Fibroblast of lung (primary cell): ENCODE results near the gene PCAT6. TPM values are rescaled to one million over a fixed set of nuclear protein-coding genes. Genes with fewer than 3 reads are reported as not detected.

Source experiments
- DNase-seq, 2 donors: peaks; one replicate each; pipeline versions ENCODE4 v3.0.0 to v3.0.0-alpha.2; 2010; ENCODE audit warnings: low read depth in 2 of 2
- H2AFZ ChIP-seq: 2 replicates; pipeline ENCODE4 v1.5.1; 2012; ENCODE audit warnings: low read length, control low read depth, inconsistent platforms
- H3K27ac ChIP-seq: 2 replicates; pipeline ENCODE4 v1.5.1; 2011; ENCODE audit warnings: low read length, control low read depth; ENCODE audit not compliant: insufficient read depth
- H3K27me3 ChIP-seq: 2 replicates; pipeline ENCODE4 v1.5.1; 2011; ENCODE audit warnings: mild to moderate bottlenecking, low read length; ENCODE audit not compliant: control insufficient read depth, insufficient read depth
- H3K36me3 ChIP-seq: 2 replicates; pipeline ENCODE4 v1.5.1; 2011; ENCODE audit warnings: low read length; ENCODE audit not compliant: control insufficient read depth, insufficient read depth
- H3K4me1 ChIP-seq: 2 replicates; pipeline ENCODE4 v1.5.1; 2011; ENCODE audit warnings: low read length; ENCODE audit not compliant: control insufficient read depth, insufficient read depth; ENCODE audit errors: extremely low read depth
- H3K4me2 ChIP-seq: 2 replicates; pipeline ENCODE4 v1.5.1; 2011; ENCODE audit warnings: low read length, control low read depth; ENCODE audit not compliant: insufficient read depth; ENCODE audit errors: extremely low read depth
- H3K4me3 ChIP-seq, 4 experiments: fragments of 200-600 bp in 1 of 4; sonication (generic) in 1 of 4; replicated peaks in 1 of 4; 2 replicates each; pipeline ENCODE4 v1.5.1; 2011 to 2016; ENCODE audit warnings: low read length in 4 of 4, low read depth in 3 of 4, mild to moderate bottlenecking in 3 of 4, control low read depth in 2 of 4, inconsistent platforms in 1 of 4, mixed read lengths in 1 of 4; ENCODE audit not compliant: insufficient read depth in 1 of 4; ENCODE audit errors: control extremely low read depth in 1 of 4
- H3K79me2 ChIP-seq: 2 replicates; pipeline ENCODE4 v1.5.1; 2012; ENCODE audit warnings: mild to moderate bottlenecking, low read length, inconsistent platforms; ENCODE audit not compliant: control insufficient read depth, insufficient read depth
- H3K9ac ChIP-seq: 2 replicates; pipeline ENCODE4 v1.5.1; 2011; ENCODE audit warnings: mild to moderate bottlenecking, low read length, control low read depth; ENCODE audit not compliant: insufficient read depth
- H3K9me3 ChIP-seq: 2 replicates; pipeline ENCODE4 v1.5.1; 2012; ENCODE audit warnings: low read depth, low read length; ENCODE audit not compliant: control insufficient read depth, insufficient read depth
- H4K20me1 ChIP-seq: 2 replicates; pipeline ENCODE4 v1.5.1; 2011; ENCODE audit warnings: low read length; ENCODE audit not compliant: control insufficient read depth, insufficient read depth; ENCODE audit errors: extremely low read depth
- CTCF ChIP-seq, 2 donors: IDR thresholded peaks in 1 of 2; conservative IDR thresholded peaks in 1 of 2; 1 replicate in 1 of 2; 2 replicates in 1 of 2; pipeline ENCODE4 v1.5.1; 2011 to 2012; ENCODE audit warnings: low read length in 2 of 2, control low read depth in 1 of 2, inconsistent platforms in 1 of 2, low read depth in 1 of 2, mild to moderate bottlenecking in 1 of 2
- EZH2 ChIP-seq: IDR thresholded peaks from 2 replicates; pipeline ENCODE4 v1.5.1; 2012; ENCODE audit warnings: low read length, control low read depth, mild to moderate bottlenecking; ENCODE audit errors: missing control alignments
- polyA plus RNA-seq, 2 donors: library from polyadenylated mRNA; depleted of rRNA in 1 of 2; stranded (reverse) in 1 of 2; unstranded in 1 of 2; fragments of >200 nt; gene quantifications; 2 replicates each; pipeline ENCODE4 v1.2.1, GENCODE V29; 2011 to 2012; ENCODE audit warnings: missing spikeins in 1 of 2
- total RNA-seq: library from RNA; depleted of rRNA; stranded (reverse); fragments of >200 nt; gene quantifications from 2 replicates; pipeline ENCODE4 v1.2.1, GENCODE V29; 2014

The PCAT6 gene
- total and polyA plus RNA-seq, 2 donors (not counting 1 experiment from before 2014, with no cell fraction given), result 0.50 to 1.1 TPM

- no peak for DNase-seq
- Histone ChIP-seq H3K4me2 (no peak overlapping the region), H4K20me1 (no peaks in the 10 kb centered on the region), H3K9me3 (no peaks in the 10 kb centered on the region), H3K4me1 (no peaks in the 10 kb centered on the region), H3K27me3 (peaks cover 7% of the 10 kb centered on the region), H3K27ac (no peak overlapping the region), H3K36me3 (no peaks in the 10 kb centered on the region), H2AFZ (no peak overlapping the region), H3K79me2 (no peaks in the 10 kb centered on the region), H3K4me3 (no peak overlapping the region), H3K9ac (no peak overlapping the region)
- TF ChIP-seq CTCF (conservative IDR thresholded peaks at IDR 0.05 in 1 of 2, IDR thresholded peaks at IDR 0.05 in 1 of 2; ENCODE audit: low read depth in 1 of 2, low read length in 2 of 2), result no peak
- TF ChIP-seq EZH2, result no peak
Observed at GRCh38 chr1:202844259-202844658, 33.5 kb downstream of the PCAT6 start.

DNA sequence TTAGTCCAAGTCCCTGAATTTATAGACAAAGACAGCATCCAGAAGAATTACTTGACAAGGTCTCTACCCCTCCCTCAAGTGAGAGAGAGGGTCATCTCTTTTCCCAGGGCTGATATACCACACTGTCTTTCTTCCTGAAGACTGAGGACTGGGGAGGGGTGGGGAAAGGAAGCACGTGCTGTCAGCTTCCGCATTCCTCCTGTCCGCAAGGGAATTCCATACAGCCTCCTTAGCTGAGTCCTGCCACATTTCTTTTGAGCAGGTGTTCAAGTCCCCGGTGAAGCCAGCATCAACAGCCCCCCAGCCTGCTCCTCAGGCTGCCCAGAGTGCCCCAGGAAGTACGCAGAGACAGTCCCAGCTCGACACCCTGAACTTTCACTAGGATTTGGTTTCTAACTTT lies 34.2 kb downstream of the PCAT6 start:
- no peaks in the 10 kb centered on the region for H3K4me1 ChIP-seq
- no peaks in the 10 kb centered on the region for H4K20me1 ChIP-seq
- H2AFZ ChIP-seq, result no peak overlapping the region
- H3K9ac ChIP-seq, result no peak overlapping the region
- H3K79me2 ChIP-seq, result no peaks in the 10 kb centered on the region
- no peak overlapping the region for H3K4me2 ChIP-seq
- no peaks in the 10 kb centered on the region for H3K36me3 ChIP-seq
- H3K9me3 ChIP-seq, result no peaks in the 10 kb centered on the region
- H3K27ac ChIP-seq, result no peak overlapping the region
- TF ChIP-seq EZH2 (no peak), CTCF (conservative IDR thresholded peaks at IDR 0.05 in 1 of 2, IDR thresholded peaks at IDR 0.05 in 1 of 2; ENCODE audit: low read depth in 1 of 2, low read length in 2 of 2) (no peak)
- no peak for DNase-seq
- no peak overlapping the region for H3K4me3 ChIP-seq
- peaks cover 7% of the 10 kb centered on the region for H3K27me3 ChIP-seq

GRCh38 chr1:202848191-202848542 lies 37.4 kb downstream of the PCAT6 start:
- Histone ChIP-seq H3K9ac (no peak overlapping the region), H3K27me3 (peaks cover 7% of the 10 kb centered on the region), H3K27ac (no peak overlapping the region), H3K4me3 (no peak overlapping the region), H4K20me1 (no peaks in the 10 kb centered on the region), H3K4me1 (no peaks in the 10 kb centered on the region), H3K4me2 (no peak overlapping the region), H3K79me2 (no peaks in the 10 kb centered on the region), H3K36me3 (no peaks in the 10 kb centered on the region), H3K9me3 (no peaks in the 10 kb centered on the region), H2AFZ (no peak overlapping the region)
- DNase-seq, result peak in 1 of 2 donors; percentile 6
- TF ChIP-seq CTCF (conservative IDR thresholded peaks at IDR 0.05 in 1 of 2, IDR thresholded peaks at IDR 0.05 in 1 of 2; ENCODE audit: low read depth in 1 of 2, low read length in 2 of 2) (no peak), EZH2 (no peak)
